Erythroblast (primary cell): ENCODE data around the gene MTRF1.

Source experiments
- GATA1 ChIP-seq: IDR thresholded peaks from 2 replicates; pipeline ENCODE4 v1.6.1; 2011; ENCODE audit warnings: low read depth, mild to moderate bottlenecking, control low read depth, low read length, moderate library complexity
- POLR2A ChIP-seq: IDR thresholded peaks from 2 replicates; pipeline ENCODE4 v1.6.1; 2011; ENCODE audit warnings: mild to moderate bottlenecking, low read length

- TF ChIP-seq POLR2A (no peak), GATA1 (no peak)
Observed at GRCh38 chr13:41271456-41272285, 8.3 kb upstream of the MTRF1 start.
